ENCODE results near the gene ST6GALNAC3. TPM values are rescaled to one million over a fixed set of nuclear protein-coding genes. Genes with fewer than 3 reads are reported as not detected.
A peak's percentile ranks its signal among the peaks of the same experiment; 100 is the strongest.
"Not testable (repeated sequence)": the region's sequence is repeated elsewhere in the genome, so short reads cannot be mapped to it uniquely, and the experiment has no call there.

Gene ST6GALNAC3
- total RNA-seq, 1 donor from 2014 or later = 7.3 TPM

- H3K27ac Mint-ChIP-seq (ENCODE audit: unreplicated experiment) = no peak overlapping the region
- H3K4me1 Mint-ChIP-seq (ENCODE audit: unreplicated experiment) = peaks cover 15% of the 10 kb centered on the region
- H3K36me3 Mint-ChIP-seq (ENCODE audit: unreplicated experiment) = no peaks in the 10 kb centered on the region
- H3K9me3 Mint-ChIP-seq (ENCODE audit: unreplicated experiment) = no peaks in the 10 kb centered on the region
- DNase-seq (ENCODE audit: extremely low spot score, unreplicated experiment) = no peak
- no peak overlapping the region for H3K4me3 Mint-ChIP-seq (ENCODE audit: unreplicated experiment)
- no peak for TF ChIP-seq CTCF (IDR thresholded peaks at IDR 0.05)
- H3K27me3 Mint-ChIP-seq (ENCODE audit: unreplicated experiment) = no peaks in the 10 kb centered on the region
These were observed 566.2 kb downstream of the ST6GALNAC3 start for GRCh38 chr1:76640723-76641122.

DNA sequence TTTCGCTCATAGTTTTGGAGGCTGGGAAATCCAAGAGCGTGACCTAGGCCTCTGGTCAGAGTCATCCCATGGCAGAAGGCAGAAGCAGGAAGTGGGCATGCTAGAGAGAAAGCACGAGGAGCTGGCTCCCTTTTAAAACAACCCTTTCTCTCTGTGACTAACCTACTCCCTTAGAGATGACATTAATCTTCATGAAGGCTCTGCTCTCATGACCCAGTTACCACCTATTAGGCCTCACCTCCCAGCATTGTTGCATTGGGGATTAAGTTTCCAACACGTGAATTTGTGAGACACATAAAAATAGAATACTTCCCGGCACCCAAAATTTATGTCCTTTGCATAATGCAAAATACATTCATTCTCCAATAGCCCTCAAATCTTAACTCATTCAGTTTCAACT is 569.6 kb downstream of the ST6GALNAC3 start:
- peaks cover 9% of the 10 kb centered on the region for H3K27me3 Mint-ChIP-seq (ENCODE audit: unreplicated experiment)
- no peak for TF ChIP-seq CTCF (IDR thresholded peaks at IDR 0.05)
- H3K27ac Mint-ChIP-seq (ENCODE audit: unreplicated experiment) = no peak overlapping the region
- no peaks in the 10 kb centered on the region for H3K4me1 Mint-ChIP-seq (ENCODE audit: unreplicated experiment)
- no peak overlapping the region for H3K4me3 Mint-ChIP-seq (ENCODE audit: unreplicated experiment)
- no peak for DNase-seq (ENCODE audit: extremely low spot score, unreplicated experiment)
- H3K9me3 Mint-ChIP-seq (ENCODE audit: unreplicated experiment) = peaks cover 4% of the 10 kb centered on the region
- no peaks in the 10 kb centered on the region for H3K36me3 Mint-ChIP-seq (ENCODE audit: unreplicated experiment)

GRCh38 chr1:76652860-76653259 is 578.3 kb downstream of the ST6GALNAC3 start:
- not testable (repeated sequence) for H3K4me1 Mint-ChIP-seq (ENCODE audit: unreplicated experiment); DNase-seq (ENCODE audit: extremely low spot score, unreplicated experiment); H3K36me3 Mint-ChIP-seq (ENCODE audit: unreplicated experiment); H3K27ac Mint-ChIP-seq (ENCODE audit: unreplicated experiment); H3K4me3 Mint-ChIP-seq (ENCODE audit: unreplicated experiment)
- Mint-ChIP-seq H3K9me3 (ENCODE audit: unreplicated experiment) (peaks cover 12% of the 10 kb centered on the region), H3K27me3 (ENCODE audit: unreplicated experiment) (peaks cover 11% of the 10 kb centered on the region)

- peaks cover 6% of the 10 kb centered on the region for H3K9me3 Mint-ChIP-seq (ENCODE audit: unreplicated experiment)
- no peaks in the 10 kb centered on the region for H3K36me3 Mint-ChIP-seq (ENCODE audit: unreplicated experiment)
- DNase-seq (ENCODE audit: extremely low spot score, unreplicated experiment) = no peak
- H3K27ac Mint-ChIP-seq (ENCODE audit: unreplicated experiment) = no peak overlapping the region
- TF ChIP-seq CTCF (IDR thresholded peaks at IDR 0.05) = no peak
- peaks cover 17% of the 10 kb centered on the region for H3K4me1 Mint-ChIP-seq (ENCODE audit: unreplicated experiment)
- H3K27me3 Mint-ChIP-seq (ENCODE audit: unreplicated experiment) = peaks cover 26% of the 10 kb centered on the region
- H3K4me3 Mint-ChIP-seq (ENCODE audit: unreplicated experiment) = no peak overlapping the region
These were observed 583.1 kb downstream of the ST6GALNAC3 start for GRCh38 chr1:76657623-76658022.

GRCh38 chr1:76659171-76659940 is 584.8 kb downstream of the ST6GALNAC3 start:
- TF ChIP-seq CTCF (IDR thresholded peaks at IDR 0.05) = no peak
- Mint-ChIP-seq H3K4me3 (ENCODE audit: unreplicated experiment) (no peak overlapping the region), H3K27me3 (ENCODE audit: unreplicated experiment) (peaks cover 33% of the 10 kb centered on the region), H3K27ac (ENCODE audit: unreplicated experiment) (peak overlapping the region; percentile 53), H3K4me1 (ENCODE audit: unreplicated experiment) (peaks cover 17% of the 10 kb centered on the region), H3K9me3 (ENCODE audit: unreplicated experiment) (peaks cover 6% of the 10 kb centered on the region), H3K36me3 (ENCODE audit: unreplicated experiment) (no peaks in the 10 kb centered on the region)
- DNase-seq (ENCODE audit: extremely low spot score, unreplicated experiment) = no peak
